Measurements from ENCODE around the gene HNF4A. TPM values are rescaled to one million over a fixed set of nuclear protein-coding genes. Genes with fewer than 3 reads are reported as not detected.

HNF4A gene
- total and polyA plus RNA-seq, 2 of the 13 experiments (the other 11 are each of a cell fraction or from before 2014, with no cell fraction given), result 80.9 to 169 TPM

DNA sequence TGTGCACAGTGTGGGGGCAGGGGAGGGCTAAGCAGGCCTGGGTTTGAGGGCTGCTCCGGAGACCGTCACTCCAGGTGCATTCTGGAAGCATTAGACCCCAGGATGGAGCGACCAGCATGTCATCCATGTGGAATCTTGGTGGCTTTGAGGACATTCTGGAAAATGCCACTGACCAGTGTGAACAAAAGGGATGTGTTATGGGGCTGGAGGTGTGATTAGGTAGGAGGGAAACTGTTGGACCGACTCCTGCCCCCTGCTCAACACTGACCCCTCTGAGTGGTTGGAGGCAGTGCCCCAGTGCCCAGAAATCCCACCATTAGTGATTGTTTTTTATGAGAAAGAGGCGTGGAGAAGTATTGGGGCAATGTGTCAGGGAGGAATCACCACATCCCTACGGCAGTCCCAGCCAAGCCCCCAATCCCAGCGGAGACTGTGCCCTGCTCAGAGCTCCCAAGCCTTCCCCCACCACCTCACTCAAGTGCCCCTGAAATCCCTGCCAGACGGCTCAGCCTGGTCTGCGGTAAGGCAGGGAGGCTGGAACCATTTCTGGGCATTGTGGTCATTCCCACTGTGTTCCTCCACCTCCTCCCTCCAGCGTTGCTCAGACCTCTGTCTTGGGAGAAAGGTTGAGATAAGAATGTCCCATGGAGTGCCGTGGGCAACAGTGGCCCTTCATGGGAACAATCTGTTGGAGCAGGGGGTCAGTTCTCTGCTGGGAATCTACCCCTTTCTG lies 76.2 kb downstream of the HNF4A start (continued):
- TF ChIP-seq, protein P1, sequence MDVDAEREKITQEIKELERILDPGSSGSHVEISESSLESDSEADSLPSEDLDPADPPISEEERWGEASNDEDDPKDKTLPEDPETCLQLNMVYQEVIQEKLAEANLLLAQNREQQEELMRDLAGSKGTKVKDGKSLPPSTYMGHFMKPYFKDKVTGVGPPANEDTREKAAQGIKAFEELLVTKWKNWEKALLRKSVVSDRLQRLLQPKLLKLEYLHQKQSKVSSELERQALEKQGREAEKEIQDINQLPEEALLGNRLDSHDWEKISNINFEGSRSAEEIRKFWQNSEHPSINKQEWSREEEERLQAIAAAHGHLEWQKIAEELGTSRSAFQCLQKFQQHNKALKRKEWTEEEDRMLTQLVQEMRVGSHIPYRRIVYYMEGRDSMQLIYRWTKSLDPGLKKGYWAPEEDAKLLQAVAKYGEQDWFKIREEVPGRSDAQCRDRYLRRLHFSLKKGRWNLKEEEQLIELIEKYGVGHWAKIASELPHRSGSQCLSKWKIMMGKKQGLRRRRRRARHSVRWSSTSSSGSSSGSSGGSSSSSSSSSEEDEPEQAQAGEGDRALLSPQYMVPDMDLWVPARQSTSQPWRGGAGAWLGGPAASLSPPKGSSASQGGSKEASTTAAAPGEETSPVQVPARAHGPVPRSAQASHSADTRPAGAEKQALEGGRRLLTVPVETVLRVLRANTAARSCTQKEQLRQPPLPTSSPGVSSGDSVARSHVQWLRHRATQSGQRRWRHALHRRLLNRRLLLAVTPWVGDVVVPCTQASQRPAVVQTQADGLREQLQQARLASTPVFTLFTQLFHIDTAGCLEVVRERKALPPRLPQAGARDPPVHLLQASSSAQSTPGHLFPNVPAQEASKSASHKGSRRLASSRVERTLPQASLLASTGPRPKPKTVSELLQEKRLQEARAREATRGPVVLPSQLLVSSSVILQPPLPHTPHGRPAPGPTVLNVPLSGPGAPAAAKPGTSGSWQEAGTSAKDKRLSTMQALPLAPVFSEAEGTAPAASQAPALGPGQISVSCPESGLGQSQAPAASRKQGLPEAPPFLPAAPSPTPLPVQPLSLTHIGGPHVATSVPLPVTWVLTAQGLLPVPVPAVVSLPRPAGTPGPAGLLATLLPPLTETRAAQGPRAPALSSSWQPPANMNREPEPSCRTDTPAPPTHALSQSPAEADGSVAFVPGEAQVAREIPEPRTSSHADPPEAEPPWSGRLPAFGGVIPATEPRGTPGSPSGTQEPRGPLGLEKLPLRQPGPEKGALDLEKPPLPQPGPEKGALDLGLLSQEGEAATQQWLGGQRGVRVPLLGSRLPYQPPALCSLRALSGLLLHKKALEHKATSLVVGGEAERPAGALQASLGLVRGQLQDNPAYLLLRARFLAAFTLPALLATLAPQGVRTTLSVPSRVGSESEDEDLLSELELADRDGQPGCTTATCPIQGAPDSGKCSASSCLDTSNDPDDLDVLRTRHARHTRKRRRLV (CRISPR knock-in tag; IDR thresholded peaks at IDR 0.05), result 0 out of 2 replicates have a peak, but pooled peaks have one; percentile 46
- TF ChIP-seq, protein P2, sequence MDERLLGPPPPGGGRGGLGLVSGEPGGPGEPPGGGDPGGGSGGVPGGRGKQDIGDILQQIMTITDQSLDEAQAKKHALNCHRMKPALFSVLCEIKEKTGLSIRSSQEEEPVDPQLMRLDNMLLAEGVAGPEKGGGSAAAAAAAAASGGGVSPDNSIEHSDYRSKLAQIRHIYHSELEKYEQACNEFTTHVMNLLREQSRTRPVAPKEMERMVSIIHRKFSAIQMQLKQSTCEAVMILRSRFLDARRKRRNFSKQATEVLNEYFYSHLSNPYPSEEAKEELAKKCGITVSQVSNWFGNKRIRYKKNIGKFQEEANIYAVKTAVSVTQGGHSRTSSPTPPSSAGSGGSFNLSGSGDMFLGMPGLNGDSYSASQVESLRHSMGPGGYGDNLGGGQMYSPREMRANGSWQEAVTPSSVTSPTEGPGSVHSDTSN (CRISPR knock-in tag; IDR thresholded peaks at IDR 0.05), result no peak
- TF ChIP-seq, protein P3, sequence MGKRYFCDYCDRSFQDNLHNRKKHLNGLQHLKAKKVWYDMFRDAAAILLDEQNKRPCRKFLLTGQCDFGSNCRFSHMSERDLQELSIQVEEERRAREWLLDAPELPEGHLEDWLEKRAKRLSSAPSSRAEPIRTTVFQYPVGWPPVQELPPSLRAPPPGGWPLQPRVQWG (CRISPR knock-in tag; IDR thresholded peaks at IDR 0.05; ENCODE audit: borderline replicate concordance, low read depth), result no peak
- TF ChIP-seq, protein P4, sequence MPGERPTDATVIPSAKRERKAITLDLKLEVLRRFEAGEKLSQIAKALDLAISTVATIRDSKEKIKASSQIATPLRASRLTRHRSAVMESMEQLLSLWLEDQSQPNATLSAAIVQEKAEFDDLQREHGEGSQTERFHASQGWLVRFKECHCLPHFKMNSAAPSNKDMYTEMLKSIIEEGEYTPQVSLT (CRISPR knock-in tag; IDR thresholded peaks at IDR 0.05; ENCODE audit: borderline replicate concordance, low read depth), result no peak
- TF ChIP-seq PLRG1 (conservative IDR thresholded peaks at IDR 0.05) (no peak), GATAD2A (CRISPR knock-in tag; IDR thresholded peaks at IDR 0.05) (no peak), NCOA1 (CRISPR knock-in tag; IDR thresholded peaks at IDR 0.05) (no peak), ZNF501 (CRISPR knock-in tag; IDR thresholded peaks at IDR 0.05) (peak; percentile 31; the same call in 1 of the 2 replicates), ATF7-NPFF (CRISPR knock-in tag; IDR thresholded peaks at IDR 0.05; ENCODE audit: low read depth) (peak; percentile 71; the same call in 1 of the 2 replicates), CENPX (CRISPR knock-in tag; IDR thresholded peaks at IDR 0.05) (no peak), ZNF460 (CRISPR knock-in tag; IDR thresholded peaks at IDR 0.05; ENCODE audit: borderline replicate concordance) (no peak)
- TF ChIP-seq, protein P5, sequence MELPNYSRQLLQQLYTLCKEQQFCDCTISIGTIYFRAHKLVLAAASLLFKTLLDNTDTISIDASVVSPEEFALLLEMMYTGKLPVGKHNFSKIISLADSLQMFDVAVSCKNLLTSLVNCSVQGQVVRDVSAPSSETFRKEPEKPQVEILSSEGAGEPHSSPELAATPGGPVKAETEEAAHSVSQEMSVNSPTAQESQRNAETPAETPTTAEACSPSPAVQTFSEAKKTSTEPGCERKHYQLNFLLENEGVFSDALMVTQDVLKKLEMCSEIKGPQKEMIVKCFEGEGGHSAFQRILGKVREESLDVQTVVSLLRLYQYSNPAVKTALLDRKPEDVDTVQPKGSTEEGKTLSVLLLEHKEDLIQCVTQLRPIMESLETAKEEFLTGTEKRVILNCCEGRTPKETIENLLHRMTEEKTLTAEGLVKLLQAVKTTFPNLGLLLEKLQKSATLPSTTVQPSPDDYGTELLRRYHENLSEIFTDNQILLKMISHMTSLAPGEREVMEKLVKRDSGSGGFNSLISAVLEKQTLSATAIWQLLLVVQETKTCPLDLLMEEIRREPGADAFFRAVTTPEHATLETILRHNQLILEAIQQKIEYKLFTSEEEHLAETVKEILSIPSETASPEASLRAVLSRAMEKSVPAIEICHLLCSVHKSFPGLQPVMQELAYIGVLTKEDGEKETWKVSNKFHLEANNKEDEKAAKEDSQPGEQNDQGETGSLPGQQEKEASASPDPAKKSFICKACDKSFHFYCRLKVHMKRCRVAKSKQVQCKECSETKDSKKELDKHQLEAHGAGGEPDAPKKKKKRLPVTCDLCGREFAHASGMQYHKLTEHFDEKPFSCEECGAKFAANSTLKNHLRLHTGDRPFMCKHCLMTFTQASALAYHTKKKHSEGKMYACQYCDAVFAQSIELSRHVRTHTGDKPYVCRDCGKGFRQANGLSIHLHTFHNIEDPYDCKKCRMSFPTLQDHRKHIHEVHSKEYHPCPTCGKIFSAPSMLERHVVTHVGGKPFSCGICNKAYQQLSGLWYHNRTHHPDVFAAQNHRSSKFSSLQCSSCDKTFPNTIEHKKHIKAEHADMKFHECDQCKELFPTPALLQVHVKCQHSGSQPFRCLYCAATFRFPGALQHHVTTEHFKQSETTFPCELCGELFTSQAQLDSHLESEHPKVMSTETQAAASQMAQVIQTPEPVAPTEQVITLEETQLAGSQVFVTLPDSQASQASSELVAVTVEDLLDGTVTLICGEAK (IDR thresholded peaks at IDR 0.05), result no peak
- TF ChIP-seq, protein P5 (CRISPR knock-in tag; IDR thresholded peaks at IDR 0.05), result no peak
